Upper lobe of right lung (tissue), 1 donor: ENCODE results near the gene MS4A18. TPM values are rescaled to one million over a fixed set of nuclear protein-coding genes. Genes with fewer than 3 reads are reported as not detected.

Source experiments
- ATAC-seq: fragments of 200-7000 bp; cut with Tn5 transposase; one replicate; pipeline ENCODE4 v1.9.1; 2020; ENCODE audit warnings: mild to moderate bottlenecking, moderate library complexity
- DNase-seq: peaks from one replicate; pipeline ENCODE4 v3.0.0-alpha.2; 2020
- H3K27ac ChIP-seq: fragments of 200-600 bp; one replicate; pipeline ENCODE4 v1.8.0; 2022
- H3K27me3 ChIP-seq: fragments of 200-600 bp; one replicate; pipeline ENCODE4 v1.8.0; 2022; ENCODE audit warnings: mild to moderate bottlenecking
- H3K36me3 ChIP-seq: fragments of 200-600 bp; one replicate; pipeline ENCODE4 v1.8.0; 2022
- H3K4me1 ChIP-seq: fragments of 200-600 bp; one replicate; pipeline ENCODE4 v1.8.0; 2022
- H3K4me3 ChIP-seq: fragments of 200-600 bp; one replicate; pipeline ENCODE4 v1.8.0; 2022; ENCODE audit warnings: mild to moderate bottlenecking
- H3K9me3 ChIP-seq: fragments of 200-600 bp; one replicate; pipeline ENCODE4 v1.8.0; 2022
- CTCF ChIP-seq: fragments of 200-600 bp; IDR thresholded peaks from one replicate; pipeline ENCODE4 v1.8.0; 2022; ENCODE audit warnings: antibody characterized with exemption
- intact Hi-C: fragments of 100-400 bp; cut with DNase I; formaldehyde crosslinking; loops from one replicate; pipeline ENCODE4 v1.11.0; 2022
- total RNA-seq: library from RNA; stranded (reverse); fragmentation: NEBNext Ultra II Directional; extraction: Animal tissue kit (Norgen Biotek cat#: 25700); gene quantifications from one replicate; pipeline ENCODE4 v1.2.1, GENCODE V29; 2021
- donor health status: DM: no; HTN: yes; CAD: no; lungs with severe emphysema.

MS4A18 gene
- total RNA-seq, 1 donor from 2014 or later: not detected

GRCh38 chr11:60699936-60700335 is 24.6 kb upstream of the MS4A18 start:
- no peaks in the 10 kb centered on the region for H3K4me1 ChIP-seq
- intact Hi-C loops: no loop called here
- no peaks in the 10 kb centered on the region for H3K36me3 ChIP-seq
- H3K27ac ChIP-seq: no peak overlapping the region
- H3K27me3 ChIP-seq: no peaks in the 10 kb centered on the region
- DNase-seq (no peak), ATAC-seq (no peak)
- TF ChIP-seq CTCF: no peak
- H3K9me3 ChIP-seq: no peaks in the 10 kb centered on the region
- H3K4me3 ChIP-seq: no peak overlapping the region

- H3K9me3 ChIP-seq: no peaks in the 10 kb centered on the region
- DNase-seq (no peak), ATAC-seq (peak; percentile 85)
- TF ChIP-seq CTCF: peak; percentile 38
- H3K27ac ChIP-seq: no peak overlapping the region
- no peaks in the 10 kb centered on the region for H3K4me1 ChIP-seq
- intact Hi-C loops: no loop called here
- no peak overlapping the region for H3K4me3 ChIP-seq
- no peaks in the 10 kb centered on the region for H3K27me3 ChIP-seq
- no peaks in the 10 kb centered on the region for H3K36me3 ChIP-seq
Observed at GRCh38 chr11:60700689-60701468, 23.6 kb upstream of the MS4A18 start.

- no peak for TF ChIP-seq CTCF
- no peak for ATAC-seq
- DNase-seq: no peak
- Histone ChIP-seq H3K9me3 (no peaks in the 10 kb centered on the region), H3K4me1 (no peaks in the 10 kb centered on the region), H3K27me3 (no peaks in the 10 kb centered on the region), H3K36me3 (no peaks in the 10 kb centered on the region), H3K27ac (no peak overlapping the region), H3K4me3 (no peak overlapping the region)
- intact Hi-C loops: no loop called here
Observed at GRCh38 chr11:60701469-60701818, 23.1 kb upstream of the MS4A18 start.

- no peak overlapping the region for H3K27ac ChIP-seq
- no peaks in the 10 kb centered on the region for H3K9me3 ChIP-seq
- ATAC-seq: no peak
- no peaks in the 10 kb centered on the region for H3K36me3 ChIP-seq
- no peaks in the 10 kb centered on the region for H3K27me3 ChIP-seq
- no peaks in the 10 kb centered on the region for H3K4me1 ChIP-seq
- DNase-seq: no peak
- no peak overlapping the region for H3K4me3 ChIP-seq
- intact Hi-C loops: no loop called here
- no peak for TF ChIP-seq CTCF
Observed at GRCh38 chr11:60703374-60703773, 21.1 kb upstream of the MS4A18 start.

- Histone ChIP-seq H3K4me3 (no peak overlapping the region), H3K36me3 (no peaks in the 10 kb centered on the region), H3K9me3 (no peaks in the 10 kb centered on the region), H3K27ac (no peak overlapping the region), H3K27me3 (no peaks in the 10 kb centered on the region), H3K4me1 (no peaks in the 10 kb centered on the region)
- intact Hi-C loops: no loop called here
- no peak for ATAC-seq
- TF ChIP-seq CTCF: no peak
- DNase-seq: no peak
Observed at GRCh38 chr11:60705895-60706294, 18.6 kb upstream of the MS4A18 start.

- TF ChIP-seq CTCF: no peak
- H3K27me3 ChIP-seq: no peaks in the 10 kb centered on the region
- intact Hi-C loops: no loop called here
- no peaks in the 10 kb centered on the region for H3K4me1 ChIP-seq
- no peaks in the 10 kb centered on the region for H3K9me3 ChIP-seq
- no peak for DNase-seq
- no peak overlapping the region for H3K27ac ChIP-seq
- no peaks in the 10 kb centered on the region for H3K36me3 ChIP-seq
- ATAC-seq: no peak
- H3K4me3 ChIP-seq: no peak overlapping the region
Observed at GRCh38 chr11:60706931-60707330, 17.6 kb upstream of the MS4A18 start.
